SK-N-SH (cell line): ENCODE results near the gene AAMP.

Experiments used
- CTCF ChIP-seq: fragments of 200-600 bp; sonication (generic); IDR thresholded peaks from 2 replicates; pipeline ENCODE4 v1.6.1; 2017; ENCODE audit warnings: antibody characterized with exemption, mild to moderate bottlenecking, moderate library complexity
- FOXJ3 ChIP-seq: sonication (generic); formaldehyde crosslinking; IDR thresholded peaks from 2 replicates; pipeline ENCODE4 v1.5.1; 2020; ENCODE audit warnings: mild to moderate bottlenecking, missing genetic modification reagents
- FOXM1 ChIP-seq: IDR thresholded peaks from 2 replicates; pipeline ENCODE4 v1.4.0; 2012; ENCODE audit warnings: low read depth, mild to moderate bottlenecking

DNA sequence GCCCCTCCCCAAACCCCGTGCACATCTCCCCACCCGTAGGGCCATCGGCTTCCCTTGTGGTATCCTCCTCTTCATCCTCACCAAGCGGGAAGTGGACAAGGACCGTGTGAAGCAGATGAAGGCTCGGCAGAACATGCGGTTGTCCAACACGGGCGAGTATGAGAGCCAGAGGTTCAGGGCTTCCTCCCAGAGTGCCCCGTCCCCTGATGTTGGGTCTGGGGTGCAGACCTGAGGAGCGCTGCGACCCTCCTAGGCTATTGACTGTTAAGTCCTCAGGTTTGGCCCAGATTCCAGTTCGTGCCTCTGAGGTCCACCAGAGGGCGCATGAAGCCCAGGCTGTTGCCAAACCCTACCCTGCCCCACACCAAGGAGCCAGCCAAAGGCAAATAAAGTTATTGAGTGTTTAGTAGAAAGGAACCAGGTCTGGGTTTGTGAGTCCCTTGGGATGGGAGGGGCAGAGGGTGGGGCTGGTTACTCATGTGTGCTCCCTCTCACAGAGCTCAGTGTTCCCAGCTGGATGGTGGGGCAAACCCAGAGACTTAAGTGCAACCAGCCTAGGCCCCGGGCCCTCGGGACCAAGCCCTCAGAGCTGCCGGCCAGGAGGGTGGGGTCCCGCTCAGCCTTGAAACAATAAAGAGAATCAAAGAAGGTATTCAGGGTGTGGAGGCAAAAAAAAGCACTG is 2.7 kb upstream of the AAMP start:
- no peak for TF ChIP-seq FOXJ3 (CRISPR knock-in tag)
- TF ChIP-seq CTCF, result peak; percentile 88
- TF ChIP-seq FOXM1, result no peak
